Activated naive CD4-positive, alpha-beta T cell treated with Interleukin-2 at 50 U/mL for 16 hours (primary cell): ENCODE measurements around the gene P4HA2.
"Not testable (repeated sequence)": the region's sequence is repeated elsewhere in the genome, so short reads cannot be mapped to it uniquely, and the experiment has no call there.

Experiments used
- DNase-seq: peaks from one replicate; pipeline ENCODE4 v3.0.0-alpha.2; 2020

Gene P4HA2

GRCh38 chr5:132195727-132196126, 31.9 kb downstream of the P4HA2 start:
- no peak for DNase-seq

DNA sequence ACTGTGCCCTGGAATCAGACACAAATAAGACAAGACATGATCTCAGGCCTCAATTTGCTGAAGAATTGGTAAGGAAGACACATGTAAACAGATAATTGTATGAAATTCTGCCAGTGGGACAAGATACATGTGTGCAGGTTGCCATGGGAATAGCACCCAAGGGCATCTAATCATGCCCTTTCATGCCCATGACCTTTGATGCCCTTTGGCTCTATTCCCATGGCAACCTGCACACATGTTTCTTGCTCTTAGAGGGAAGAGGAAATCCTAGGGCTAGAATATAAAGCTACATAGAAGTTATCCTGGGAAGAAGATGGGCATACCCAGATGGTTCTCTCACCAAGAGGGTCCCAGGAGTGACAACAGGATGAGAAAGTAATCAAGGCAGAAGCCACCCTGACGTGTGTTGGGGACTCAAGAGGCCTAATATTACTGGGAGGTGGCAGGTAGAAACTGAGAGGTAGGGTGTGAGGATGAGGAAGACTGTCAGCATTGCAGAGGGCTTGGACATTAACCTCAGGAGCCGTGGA, 34.4 kb downstream of the P4HA2 start:
- DNase-seq, result no peak

GRCh38 chr5:132190161-132190817, 37.4 kb downstream of the P4HA2 start:
- no peak for DNase-seq

GRCh38 chr5:132184588-132184987, 43.1 kb downstream of the P4HA2 start:
- DNase-seq, result no peak

DNA sequence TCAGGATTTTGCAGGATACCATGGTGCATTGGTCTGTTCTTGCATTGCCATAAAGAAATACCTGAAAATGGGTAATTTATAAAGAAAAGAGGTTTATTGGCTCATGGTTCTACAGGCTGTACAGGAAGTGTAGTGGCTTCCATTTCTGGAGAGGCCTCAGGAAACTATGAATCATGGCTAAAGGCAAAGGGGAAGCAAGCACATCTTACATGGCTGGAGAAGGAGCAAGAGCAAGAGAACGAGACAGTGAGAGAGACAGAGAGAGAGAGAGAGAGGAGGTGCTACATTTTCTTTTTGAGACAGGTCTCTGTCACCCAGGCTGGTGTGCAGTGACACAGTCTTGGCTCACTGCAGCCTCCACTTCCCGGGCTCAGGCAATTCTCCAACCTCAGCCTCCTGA, 43.9 kb downstream of the P4HA2 start:
- DNase-seq, result no peak

GRCh38 chr5:132182359-132183040, 45.2 kb downstream of the P4HA2 start:
- DNase-seq, result no peak

- no peak for DNase-seq
These were observed 46.5 kb downstream of the P4HA2 start for GRCh38 chr5:132181011-132181629.

DNA sequence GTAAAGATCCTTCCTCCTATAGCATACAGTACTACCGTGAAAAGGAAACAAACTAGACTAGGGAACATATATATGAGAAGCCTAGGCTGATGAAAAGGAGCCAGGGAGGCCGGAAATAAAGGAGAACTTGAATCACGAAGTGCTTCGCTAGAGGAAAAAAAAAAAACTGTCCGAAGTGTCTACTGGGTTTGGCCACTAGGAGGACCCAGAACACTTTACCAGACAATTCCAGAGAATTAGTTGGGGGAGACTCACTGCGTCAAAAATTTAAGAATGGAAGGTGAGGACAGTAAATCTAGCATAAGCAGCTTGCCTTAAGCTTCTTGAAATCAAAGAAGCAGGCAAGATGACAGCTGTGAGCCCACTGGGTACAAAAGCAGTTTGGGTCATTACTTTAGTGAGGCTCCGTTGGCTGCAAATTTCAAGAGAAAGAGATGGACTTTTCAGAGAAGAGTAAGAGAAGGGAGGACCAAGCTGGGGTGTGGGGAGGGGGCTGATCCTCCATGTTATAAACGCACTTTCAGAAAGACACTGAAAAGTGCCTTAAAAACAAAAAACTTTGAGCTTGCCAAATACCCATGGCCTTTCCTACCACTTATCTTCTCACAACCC, 47.4 kb downstream of the P4HA2 start:
- DNase-seq, result no peak

- no peak for DNase-seq
These were observed 48.2 kb downstream of the P4HA2 start for GRCh38 chr5:132179405-132179804.

DNA sequence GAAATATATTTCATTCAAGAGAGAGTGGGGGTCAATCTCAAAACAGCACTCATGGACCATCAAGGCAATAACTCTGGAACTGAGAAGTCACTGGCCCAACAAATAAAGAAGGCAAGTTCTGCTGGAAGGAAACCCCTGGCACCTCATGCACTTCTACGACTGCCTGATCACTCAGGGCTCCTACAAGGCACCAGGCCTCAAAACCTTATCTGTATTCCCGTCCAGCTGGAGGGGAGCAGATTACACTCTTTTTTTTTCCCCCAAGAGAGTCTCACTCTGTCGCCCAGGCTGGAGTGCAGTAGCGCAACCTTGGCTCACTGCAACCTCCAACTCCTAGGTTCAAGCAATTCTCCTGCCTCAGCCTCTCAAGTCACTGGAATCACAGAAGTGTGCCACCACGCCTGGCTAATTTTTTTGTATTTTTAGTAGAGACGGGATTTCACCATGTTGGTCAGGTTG, 49.9 kb downstream of the P4HA2 start:
- DNase-seq, result no peak

DNA sequence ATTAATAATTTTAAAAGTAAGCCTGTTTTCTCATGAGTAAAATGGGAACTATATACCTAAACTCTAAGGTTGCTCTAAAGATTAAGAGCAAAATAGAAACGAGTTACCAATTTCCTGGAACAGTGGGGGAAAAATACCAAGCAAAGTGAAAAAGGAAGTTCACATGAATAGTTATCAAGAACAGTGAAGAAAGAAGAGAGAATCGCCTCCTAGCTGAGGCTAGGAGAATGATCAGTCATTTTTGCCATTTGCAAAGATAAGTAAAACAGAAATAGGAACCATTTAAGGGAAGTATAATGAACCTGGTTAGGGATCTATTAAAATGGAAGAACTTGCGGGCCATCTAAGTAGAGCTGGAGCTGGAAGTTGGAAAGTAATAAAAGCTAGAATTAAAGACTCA, 50.7 kb downstream of the P4HA2 start:
- DNase-seq, result no peak

DNA sequence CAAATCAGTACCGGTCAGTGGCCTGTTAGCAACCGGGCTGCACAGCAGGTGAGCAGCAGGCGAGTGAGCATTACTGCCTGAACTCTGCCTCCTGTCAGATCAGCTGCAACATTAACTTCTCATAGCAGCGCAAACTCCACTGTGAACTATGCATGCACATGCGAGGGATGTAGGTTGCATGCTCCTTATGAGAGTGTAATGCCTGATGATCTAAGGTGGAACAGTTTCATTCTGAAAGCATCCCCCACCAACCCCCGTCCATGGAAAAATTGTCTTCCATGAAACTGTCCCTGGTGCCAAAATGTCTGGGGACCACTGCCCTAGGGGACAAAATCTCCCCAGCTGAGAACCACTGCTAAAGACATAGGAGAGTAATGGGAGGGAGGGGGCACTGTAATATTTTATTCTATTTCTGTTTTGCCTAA, 51.1 kb downstream of the P4HA2 start:
- no peak for DNase-seq

GRCh38 chr5:132162945-132163344, 64.7 kb downstream of the P4HA2 start:
- no peak for DNase-seq

- DNase-seq, result not testable (repeated sequence)
These were observed 65.9 kb downstream of the P4HA2 start for GRCh38 chr5:132161574-132162326.

DNA sequence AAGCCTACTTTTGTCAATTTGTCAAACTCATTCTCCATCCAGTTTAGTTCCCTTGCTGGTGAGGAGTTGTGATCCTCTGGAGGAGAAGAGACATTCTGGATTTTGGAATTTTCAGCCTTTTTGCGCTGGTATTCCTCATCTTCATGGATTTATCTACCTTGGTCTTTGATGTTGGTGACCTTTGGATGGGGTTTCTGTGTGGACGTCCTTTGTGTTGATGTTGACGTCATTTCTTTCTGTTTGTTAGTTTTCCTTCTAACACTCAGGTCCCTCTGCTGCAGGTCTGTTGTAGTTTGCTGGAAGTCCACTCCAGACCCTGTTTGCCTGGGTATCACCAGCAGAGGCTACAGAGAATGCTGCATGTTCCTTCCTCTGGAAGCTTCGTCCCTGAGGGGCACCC, 71.2 kb downstream of the P4HA2 start:
- no peak for DNase-seq

DNA sequence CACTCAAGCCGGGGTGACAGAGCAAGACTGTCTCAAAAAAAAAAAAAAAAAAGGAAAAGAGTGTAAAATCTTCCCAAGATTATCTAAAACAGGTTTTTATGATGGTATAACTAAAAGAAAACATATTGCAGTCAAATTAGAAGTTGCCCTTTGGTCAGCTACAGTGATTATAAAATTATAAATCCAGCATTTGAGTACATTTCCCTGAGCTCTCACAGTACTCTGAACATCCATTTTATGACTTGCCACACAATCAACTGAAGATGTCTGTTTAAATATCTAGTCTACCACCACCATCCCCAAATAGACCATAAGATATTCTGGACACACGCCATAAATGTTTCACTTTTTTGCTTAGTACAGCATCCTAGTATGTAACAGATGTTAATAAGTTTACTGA, 77.1 kb downstream of the P4HA2 start:
- DNase-seq, result no peak

DNA sequence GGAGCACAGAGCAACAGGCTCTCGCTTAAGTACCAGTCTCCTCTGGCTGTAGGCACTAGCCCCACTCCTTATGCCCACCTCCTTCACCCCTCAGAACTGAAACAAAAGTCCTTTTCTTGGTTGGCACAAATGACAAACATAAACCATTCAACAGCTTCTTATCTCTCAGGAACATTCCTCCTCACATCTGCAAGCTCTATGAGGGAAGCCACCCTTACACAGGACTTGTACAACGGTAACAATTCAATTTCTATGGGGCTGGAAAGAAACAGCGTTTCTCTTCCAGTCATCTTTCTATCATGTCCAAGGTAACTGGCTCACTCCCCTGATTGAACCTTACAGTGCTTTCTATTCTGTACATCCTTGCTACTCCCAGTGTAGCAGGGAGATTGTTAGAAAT, 80.0 kb downstream of the P4HA2 start:
- DNase-seq, result no peak

DNA sequence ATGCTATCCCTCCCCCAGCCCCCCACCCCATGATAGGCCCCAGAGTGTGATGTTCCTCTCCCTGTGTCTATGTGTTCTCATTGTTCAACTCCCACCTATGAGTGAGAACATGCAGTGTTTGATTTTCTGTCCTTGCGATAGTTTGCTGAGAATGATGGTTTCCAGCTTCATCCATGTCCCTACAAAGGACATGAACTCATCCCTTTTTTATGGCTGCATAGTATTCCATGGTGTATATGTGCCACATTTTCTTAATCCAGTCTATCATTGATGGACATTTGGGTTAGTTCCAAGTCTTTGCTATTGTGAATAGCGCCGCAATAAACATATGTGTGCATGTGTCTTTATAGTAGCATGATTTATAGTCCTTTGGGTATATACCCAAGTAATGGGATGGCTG, 82.3 kb downstream of the P4HA2 start:
- DNase-seq, result not testable (repeated sequence)

GRCh38 chr5:132143148-132143547, 84.5 kb downstream of the P4HA2 start:
- no peak for DNase-seq

- no peak for DNase-seq
These were observed 85.2 kb downstream of the P4HA2 start for GRCh38 chr5:132142459-132142858.
